ENCODE data around the gene LPCAT1.

DNA sequence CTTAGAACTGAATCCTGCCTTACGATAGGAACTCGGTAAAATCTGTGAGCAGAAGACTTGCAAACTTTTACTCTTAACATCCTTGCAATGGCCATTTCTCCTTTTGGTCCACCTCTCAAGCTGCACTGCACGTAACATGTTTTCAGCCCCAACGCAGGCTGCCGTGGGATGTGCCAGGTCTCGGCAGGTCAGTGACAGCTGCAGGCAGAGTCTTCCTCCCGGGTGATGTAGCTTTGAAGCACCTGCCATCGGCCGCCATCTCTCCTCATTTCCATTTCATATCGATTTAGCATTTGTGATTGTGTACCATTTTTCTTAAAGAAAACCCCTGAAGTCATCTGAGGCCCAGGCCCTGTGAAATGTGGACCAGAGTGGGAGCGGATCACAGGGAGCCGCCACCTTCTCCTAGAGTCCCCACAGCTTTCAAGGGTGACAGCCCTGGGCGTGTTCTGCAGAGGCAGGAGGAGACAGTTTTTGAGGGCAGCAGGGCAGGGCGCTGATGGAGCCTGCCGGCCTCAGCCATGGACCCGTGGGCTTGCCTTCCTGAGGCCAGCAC is 25.8 kb upstream of the LPCAT1 start:
- TF ChIP-seq, protein P1, sequence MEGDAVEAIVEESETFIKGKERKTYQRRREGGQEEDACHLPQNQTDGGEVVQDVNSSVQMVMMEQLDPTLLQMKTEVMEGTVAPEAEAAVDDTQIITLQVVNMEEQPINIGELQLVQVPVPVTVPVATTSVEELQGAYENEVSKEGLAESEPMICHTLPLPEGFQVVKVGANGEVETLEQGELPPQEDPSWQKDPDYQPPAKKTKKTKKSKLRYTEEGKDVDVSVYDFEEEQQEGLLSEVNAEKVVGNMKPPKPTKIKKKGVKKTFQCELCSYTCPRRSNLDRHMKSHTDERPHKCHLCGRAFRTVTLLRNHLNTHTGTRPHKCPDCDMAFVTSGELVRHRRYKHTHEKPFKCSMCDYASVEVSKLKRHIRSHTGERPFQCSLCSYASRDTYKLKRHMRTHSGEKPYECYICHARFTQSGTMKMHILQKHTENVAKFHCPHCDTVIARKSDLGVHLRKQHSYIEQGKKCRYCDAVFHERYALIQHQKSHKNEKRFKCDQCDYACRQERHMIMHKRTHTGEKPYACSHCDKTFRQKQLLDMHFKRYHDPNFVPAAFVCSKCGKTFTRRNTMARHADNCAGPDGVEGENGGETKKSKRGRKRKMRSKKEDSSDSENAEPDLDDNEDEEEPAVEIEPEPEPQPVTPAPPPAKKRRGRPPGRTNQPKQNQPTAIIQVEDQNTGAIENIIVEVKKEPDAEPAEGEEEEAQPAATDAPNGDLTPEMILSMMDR (IDR thresholded peaks at IDR 0.05), result no peak
- TF ChIP-seq EZH2 (IDR thresholded peaks at IDR 0.05) (no peak), EZH2phosphoT487 (IDR thresholded peaks at IDR 0.05) (no peak)

Data from neural progenitor cell (in vitro differentiated cells).